Measurements from ENCODE around the gene UNC79.

The UNC79 gene

GRCh38 chr14:93675651-93676050, 244.9 kb downstream of the UNC79 start:
- DNase-seq: no peak

GRCh38 chr14:93676416-93676958, 245.7 kb downstream of the UNC79 start:
- DNase-seq: no peak

- DNase-seq: no peak
Observed at GRCh38 chr14:93682459-93682858, 251.7 kb downstream of the UNC79 start.

GRCh38 chr14:93683226-93683625, 252.5 kb downstream of the UNC79 start:
- no peak for DNase-seq

GRCh38 chr14:93685121-93685895, 254.6 kb downstream of the UNC79 start:
- no peak for DNase-seq

- no peak for DNase-seq
Observed at GRCh38 chr14:93686268-93686667, 255.5 kb downstream of the UNC79 start.

GRCh38 chr14:93688239-93688666, 257.5 kb downstream of the UNC79 start:
- DNase-seq: no peak

GRCh38 chr14:93688820-93689219, 258.1 kb downstream of the UNC79 start:
- no peak for DNase-seq

- no peak for DNase-seq
Observed at GRCh38 chr14:93690146-93690545, 259.4 kb downstream of the UNC79 start.

GRCh38 chr14:93691042-93691780, 260.5 kb downstream of the UNC79 start:
- no peak for DNase-seq

GRCh38 chr14:93693914-93694313, 263.2 kb downstream of the UNC79 start:
- DNase-seq: no peak

- no peak for DNase-seq
Observed at GRCh38 chr14:93700928-93701327, 270.2 kb downstream of the UNC79 start.

- DNase-seq: no peak
Observed at GRCh38 chr14:93701562-93701961, 270.8 kb downstream of the UNC79 start.

GRCh38 chr14:93702946-93703345, 272.2 kb downstream of the UNC79 start:
- DNase-seq: no peak

GRCh38 chr14:93703941-93704340, 273.2 kb downstream of the UNC79 start:
- no peak for DNase-seq

GRCh38 chr14:93705513-93706156, 274.9 kb downstream of the UNC79 start:
- DNase-seq: no peak

- DNase-seq: no peak
Observed at GRCh38 chr14:93706360-93706955, 275.7 kb downstream of the UNC79 start.

- DNase-seq: no peak
Observed at GRCh38 chr14:93707475-93707874, 276.7 kb downstream of the UNC79 start.

- no peak for DNase-seq
Observed at GRCh38 chr14:93708311-93708734, 277.6 kb downstream of the UNC79 start.

- no peak for DNase-seq
Observed at GRCh38 chr14:93708800-93709199, 278.1 kb downstream of the UNC79 start.

GRCh38 chr14:93709249-93709648, 278.5 kb downstream of the UNC79 start:
- DNase-seq: no peak

GRCh38 chr14:93712079-93712837, 281.5 kb downstream of the UNC79 start:
- no peak for DNase-seq
